Sigmoid colon (tissue), 3 donors: ENCODE results near the gene POU3F1.

Experiments
- POLR2A ChIP-seq, 2 donors: fragments of 450-650 bp; IDR thresholded peaks; one replicate each; pipeline ENCODE4 v1.6.1; 2016; ENCODE audit warnings: antibody characterized with exemption in 2 of 2, mild to moderate bottlenecking in 2 of 2, moderate library complexity in 2 of 2
- TF ChIP-seq, protein P1 (sequence below), 4 experiments: fragments of 450-650 bp in 3 of 4; fragments of 200-600 bp in 1 of 4; IDR thresholded peaks; one replicate each; pipeline ENCODE4 v1.5.1; 2016 to 2019; ENCODE audit warnings: antibody characterized with exemption in 4 of 4, mild to moderate bottlenecking in 3 of 4, moderate library complexity in 2 of 4

DNA sequence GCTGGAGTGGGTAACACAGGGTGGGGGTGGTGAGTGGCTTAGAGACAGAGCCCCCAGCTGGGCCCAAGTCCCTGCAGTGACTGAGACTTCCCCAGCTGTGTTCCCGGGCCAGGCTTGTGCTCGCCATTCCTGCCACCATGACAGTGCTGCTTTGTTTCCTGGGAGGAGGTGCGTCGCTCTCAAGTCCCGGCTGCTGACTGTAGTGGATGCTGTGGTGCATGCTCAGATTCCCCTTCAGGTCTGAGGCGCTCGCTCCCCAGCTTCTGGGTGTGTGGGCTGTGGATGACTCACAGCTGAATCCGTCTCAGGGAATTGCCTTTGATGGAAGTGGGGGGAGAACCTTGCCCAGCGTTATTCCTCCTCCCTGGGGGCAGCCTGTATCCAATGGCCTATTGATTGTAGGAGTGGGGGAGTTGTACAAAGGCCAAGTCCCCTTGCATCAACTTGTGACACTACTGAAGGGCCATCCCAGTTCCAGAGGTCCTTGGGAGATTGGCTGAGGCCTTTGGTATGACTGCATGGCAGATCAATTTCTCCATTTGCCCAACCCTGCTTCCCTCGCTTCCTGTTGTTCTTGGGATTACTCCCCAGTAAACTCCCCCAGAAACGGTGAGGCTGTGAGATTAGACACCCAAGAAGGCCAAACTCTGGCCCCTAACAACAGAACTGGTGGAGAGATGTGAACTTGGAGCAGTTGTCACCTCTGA lies 17.8 kb upstream of the POU3F1 start:
- TF ChIP-seq POLR2A (IDR thresholded peaks at IDR 0.05) = no peak
- TF ChIP-seq, protein P1, sequence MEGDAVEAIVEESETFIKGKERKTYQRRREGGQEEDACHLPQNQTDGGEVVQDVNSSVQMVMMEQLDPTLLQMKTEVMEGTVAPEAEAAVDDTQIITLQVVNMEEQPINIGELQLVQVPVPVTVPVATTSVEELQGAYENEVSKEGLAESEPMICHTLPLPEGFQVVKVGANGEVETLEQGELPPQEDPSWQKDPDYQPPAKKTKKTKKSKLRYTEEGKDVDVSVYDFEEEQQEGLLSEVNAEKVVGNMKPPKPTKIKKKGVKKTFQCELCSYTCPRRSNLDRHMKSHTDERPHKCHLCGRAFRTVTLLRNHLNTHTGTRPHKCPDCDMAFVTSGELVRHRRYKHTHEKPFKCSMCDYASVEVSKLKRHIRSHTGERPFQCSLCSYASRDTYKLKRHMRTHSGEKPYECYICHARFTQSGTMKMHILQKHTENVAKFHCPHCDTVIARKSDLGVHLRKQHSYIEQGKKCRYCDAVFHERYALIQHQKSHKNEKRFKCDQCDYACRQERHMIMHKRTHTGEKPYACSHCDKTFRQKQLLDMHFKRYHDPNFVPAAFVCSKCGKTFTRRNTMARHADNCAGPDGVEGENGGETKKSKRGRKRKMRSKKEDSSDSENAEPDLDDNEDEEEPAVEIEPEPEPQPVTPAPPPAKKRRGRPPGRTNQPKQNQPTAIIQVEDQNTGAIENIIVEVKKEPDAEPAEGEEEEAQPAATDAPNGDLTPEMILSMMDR (IDR thresholded peaks at IDR 0.05) = no peak
